HepG2 (cell line): Measurements from ENCODE around the gene BUD23. TPM values are rescaled to one million over a fixed set of nuclear protein-coding genes. Genes with fewer than 3 reads are reported as not detected.

Source experiments
- ELF1 ChIP-seq: sonication (generic); formaldehyde crosslinking; IDR thresholded peaks from 2 replicates; pipeline ENCODE4 v1.4.0; 2020; ENCODE audit warnings: missing genetic modification reagents
- FOXO4 ChIP-seq: sonication (generic); formaldehyde crosslinking; conservative IDR thresholded peaks from 2 replicates; pipeline ENCODE4 v1.8.1; 2023; ENCODE audit warnings: missing genetic modification reagents
- NR2C2 ChIP-seq: sonication (generic); formaldehyde crosslinking; IDR thresholded peaks from 2 replicates; pipeline ENCODE4 v1.4.0; 2020; ENCODE audit warnings: missing genetic modification reagents, mild to moderate bottlenecking, moderate library complexity, borderline replicate concordance
- RFXAP ChIP-seq: sonication (generic); formaldehyde crosslinking; IDR thresholded peaks from 2 replicates; pipeline ENCODE4 v1.4.0; 2020; ENCODE audit warnings: missing genetic modification reagents, borderline replicate concordance
- SRY ChIP-seq: sonication (generic); formaldehyde crosslinking; IDR thresholded peaks from 2 replicates; pipeline ENCODE4 v1.8.0; 2022; ENCODE audit warnings: mild to moderate bottlenecking, missing genetic modification reagents
- THYN1 ChIP-seq: sonication (generic); formaldehyde crosslinking; IDR thresholded peaks from 2 replicates; pipeline ENCODE4 v1.8.1; 2023; ENCODE audit warnings: low read depth, mild to moderate bottlenecking, moderate library complexity, missing genetic modification reagents, borderline replicate concordance
- ZBTB25 ChIP-seq: IDR thresholded peaks from 2 replicates; pipeline ENCODE4 v1.6.1; 2018; ENCODE audit warnings: missing genetic modification reagents
- ZFYVE20 ChIP-seq: sonication (generic); formaldehyde crosslinking; IDR thresholded peaks from 2 replicates; pipeline ENCODE4 v1.8.0; 2023; ENCODE audit warnings: low read depth, mild to moderate bottlenecking, moderate library complexity, missing genetic modification reagents, borderline replicate concordance
- ZHX2 ChIP-seq, 2 experiments: sonication (generic) in 1 of 2; formaldehyde crosslinking in 1 of 2; IDR thresholded peaks; 2 replicates each; pipeline versions ENCODE4 v1.6.1 to v1.9.0; 2014 to 2022; ENCODE audit warnings: antibody characterized with exemption in 1 of 2, borderline replicate concordance in 1 of 2, inconsistent platforms in 1 of 2, low read depth in 1 of 2, missing genetic modification reagents in 1 of 2
- ZMAT3 ChIP-seq: sonication (generic); formaldehyde crosslinking; conservative IDR thresholded peaks from 2 replicates; pipeline ENCODE4 v1.7.0; 2021; ENCODE audit warnings: missing genetic modification reagents
- ZNF275 ChIP-seq: sonication (generic); formaldehyde crosslinking; IDR thresholded peaks from 2 replicates; pipeline ENCODE4 v1.8.0; 2022; ENCODE audit warnings: missing genetic modification reagents, mild to moderate bottlenecking, inconsistent platforms, borderline replicate concordance
- ZNF513 ChIP-seq: sonication (generic); formaldehyde crosslinking; conservative IDR thresholded peaks from 2 replicates; pipeline ENCODE4 v1.5.0; 2020; ENCODE audit warnings: missing genetic modification reagents
- polyA plus RNA-seq, 8 experiments: library from polyadenylated mRNA; depleted of rRNA in 3 of 8; stranded (reverse) in 7 of 8; unstranded in 1 of 8; fragments of >200 nt; fragmentation: Illumina TruSeq in 4 of 8; extraction: Trizol in 4 of 8; gene quantifications; 2 replicates each; pipeline versions ENCODE4 v1.2.1 to v1.2.3, GENCODE V29; 2011 to 2016; ENCODE audit warnings: low read depth in 4 of 8, missing spikeins in 1 of 8, mixed read lengths in 1 of 8; ENCODE audit not compliant: insufficient read depth in 1 of 8
- total RNA-seq, 5 experiments: library from RNA; depleted of rRNA; stranded (reverse); fragments of >200 nt; fragmentation: Illumina TruSeq; extraction: Trizol; gene quantifications; 2 replicates each; pipeline ENCODE4 v1.2.3, GENCODE V29; 2016; ENCODE audit warnings: low read depth in 1 of 5
- TF ChIP-seq, protein P1 (sequence below): fragments of 450-650 bp; IDR thresholded peaks from 2 replicates; pipeline ENCODE4 v1.6.1; 2016

BUD23 gene
- total and polyA plus RNA-seq, 2 of the 13 experiments (the other 11 are each of a cell fraction or from before 2014, with no cell fraction given): 47.5 to 54.5 TPM

- TF ChIP-seq ELF1 (CRISPR knock-in tag) (no peak), ZFYVE20 (CRISPR knock-in tag) (no peak), FOXO4 (CRISPR knock-in tag) (no peak), ZMAT3 (CRISPR knock-in tag) (no peak), RFXAP (CRISPR knock-in tag) (peak; percentile 83; the same call in 1 of the 2 replicates), SRY (CRISPR knock-in tag) (no peak), ZHX2 (IDR thresholded peaks at IDR 0.05; ENCODE audit: low read depth) (0 out of 2 replicates have a peak, but pooled peaks have one; percentile 10), ZHX2 (CRISPR knock-in tag; IDR thresholded peaks at IDR 0.05; ENCODE audit: borderline replicate concordance) (no peak), ZNF275 (CRISPR knock-in tag) (no peak), ZNF513 (CRISPR knock-in tag) (no peak), ZBTB25 (CRISPR knock-in tag) (no peak), NR2C2 (CRISPR knock-in tag) (peak; percentile 82), THYN1 (CRISPR knock-in tag) (no peak)
- TF ChIP-seq, protein P1, sequence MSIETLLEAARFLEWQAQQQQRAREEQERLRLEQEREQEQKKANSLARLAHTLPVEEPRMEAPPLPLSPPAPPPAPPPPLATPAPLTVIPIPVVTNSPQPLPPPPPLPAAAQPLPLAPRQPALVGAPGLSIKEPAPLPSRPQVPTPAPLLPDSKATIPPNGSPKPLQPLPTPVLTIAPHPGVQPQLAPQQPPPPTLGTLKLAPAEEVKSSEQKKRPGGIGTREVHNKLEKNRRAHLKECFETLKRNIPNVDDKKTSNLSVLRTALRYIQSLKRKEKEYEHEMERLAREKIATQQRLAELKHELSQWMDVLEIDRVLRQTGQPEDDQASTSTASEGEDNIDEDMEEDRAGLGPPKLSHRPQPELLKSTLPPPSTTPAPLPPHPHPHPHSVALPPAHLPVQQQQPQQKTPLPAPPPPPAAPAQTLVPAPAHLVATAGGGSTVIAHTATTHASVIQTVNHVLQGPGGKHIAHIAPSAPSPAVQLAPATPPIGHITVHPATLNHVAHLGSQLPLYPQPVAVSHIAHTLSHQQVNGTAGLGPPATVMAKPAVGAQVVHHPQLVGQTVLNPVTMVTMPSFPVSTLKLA: no peak
Measured at GRCh38 chr7:73647725-73648592, 35.4 kb upstream of the BUD23 start (continued).
